ENCODE measurements around the gene MRPL10. TPM values are rescaled to one million over a fixed set of nuclear protein-coding genes. Genes with fewer than 3 reads are reported as not detected.

MRPL10 gene
- total and polyA plus RNA-seq, 11 donors, result 43.8 to 79.2 (median 63.2) TPM

DNA sequence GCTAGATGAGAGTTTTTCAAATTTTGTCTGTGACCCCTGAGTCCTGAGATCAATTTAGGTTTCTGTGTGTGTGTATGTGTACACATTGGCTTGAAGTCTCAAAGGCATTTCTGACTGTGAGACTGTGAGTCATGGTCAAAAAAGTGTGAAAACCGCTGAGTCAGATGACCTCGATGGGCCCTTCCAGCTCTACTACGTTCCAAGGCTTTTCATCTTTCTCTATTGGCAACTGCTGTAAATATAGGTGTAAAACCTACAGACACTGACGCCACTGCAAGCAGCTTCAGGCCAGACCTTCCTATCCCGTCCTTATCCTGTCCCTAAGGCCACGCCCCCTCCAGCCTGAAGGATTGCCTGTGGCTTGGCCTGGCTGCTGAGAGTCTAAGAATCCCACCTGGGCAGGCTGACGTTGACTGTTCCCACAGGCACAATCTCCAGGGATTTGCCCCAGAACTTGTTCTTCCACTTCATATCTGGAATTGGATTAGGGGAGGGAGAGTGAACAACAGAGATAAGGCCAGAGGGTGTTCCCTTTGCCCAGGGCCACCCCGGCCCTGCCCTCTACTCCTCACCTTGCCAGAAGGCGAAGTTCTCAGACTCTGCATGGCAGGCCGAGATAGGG lies 21.0 kb downstream of the MRPL10 start:
- peak in 1 of 4 donors; percentile 31 for ATAC-seq
- peaks cover 0 to 8% (median 2%) of the 10 kb centered on the region in 12 donors for H3K4me1 ChIP-seq

DNA sequence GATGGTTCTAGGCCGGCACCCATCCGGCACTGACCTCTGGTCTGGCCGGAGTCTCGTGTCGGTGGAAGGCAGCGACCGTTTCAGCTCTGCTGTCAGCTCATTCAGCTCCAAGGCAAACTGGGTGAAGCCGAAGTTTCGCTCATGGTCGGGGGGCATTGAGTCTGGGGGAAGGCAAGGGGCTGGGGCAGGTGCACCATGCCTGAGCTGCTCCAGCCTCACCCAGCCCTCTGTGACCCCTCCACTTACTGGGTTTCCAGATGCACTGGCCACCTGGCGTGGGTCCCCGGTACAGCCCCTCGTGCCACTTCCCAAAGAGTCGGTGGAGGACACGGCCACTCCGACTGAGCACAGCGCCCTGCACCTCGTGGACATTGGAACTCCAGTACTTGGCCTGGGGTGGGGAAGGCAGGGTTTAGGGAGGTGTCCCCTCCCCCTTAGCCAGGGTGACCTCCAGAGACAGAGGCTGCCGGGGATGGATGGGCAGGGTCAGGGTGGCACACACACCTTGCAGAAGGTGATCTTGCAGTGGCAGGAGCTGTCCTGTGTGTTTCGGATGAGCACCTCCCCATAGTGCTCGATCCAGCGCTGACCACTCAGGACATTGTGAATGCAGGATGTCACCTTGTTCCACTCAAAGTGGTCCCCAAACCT lies 22.4 kb downstream of the MRPL10 start:
- DNase-seq, result peak in 1 of 5 donors; percentile 4
- Histone ChIP-seq H3K9me3 (no peaks in the 10 kb centered on the region), H3K4me1 (peaks cover 0 to 10% (median 2%) of the 10 kb centered on the region in 12 donors), H3K27ac (no peak overlapping the region), H3K27me3 (no peaks in the 10 kb centered on the region), H3K36me3 (peaks cover 0 to 75% (median 43%) of the 10 kb centered on the region in 9 donors), H3K4me3 (no peak overlapping the region)
- TF ChIP-seq POLR2A (IDR thresholded peaks at IDR 0.05), result no peak
- TF ChIP-seq, protein P1, sequence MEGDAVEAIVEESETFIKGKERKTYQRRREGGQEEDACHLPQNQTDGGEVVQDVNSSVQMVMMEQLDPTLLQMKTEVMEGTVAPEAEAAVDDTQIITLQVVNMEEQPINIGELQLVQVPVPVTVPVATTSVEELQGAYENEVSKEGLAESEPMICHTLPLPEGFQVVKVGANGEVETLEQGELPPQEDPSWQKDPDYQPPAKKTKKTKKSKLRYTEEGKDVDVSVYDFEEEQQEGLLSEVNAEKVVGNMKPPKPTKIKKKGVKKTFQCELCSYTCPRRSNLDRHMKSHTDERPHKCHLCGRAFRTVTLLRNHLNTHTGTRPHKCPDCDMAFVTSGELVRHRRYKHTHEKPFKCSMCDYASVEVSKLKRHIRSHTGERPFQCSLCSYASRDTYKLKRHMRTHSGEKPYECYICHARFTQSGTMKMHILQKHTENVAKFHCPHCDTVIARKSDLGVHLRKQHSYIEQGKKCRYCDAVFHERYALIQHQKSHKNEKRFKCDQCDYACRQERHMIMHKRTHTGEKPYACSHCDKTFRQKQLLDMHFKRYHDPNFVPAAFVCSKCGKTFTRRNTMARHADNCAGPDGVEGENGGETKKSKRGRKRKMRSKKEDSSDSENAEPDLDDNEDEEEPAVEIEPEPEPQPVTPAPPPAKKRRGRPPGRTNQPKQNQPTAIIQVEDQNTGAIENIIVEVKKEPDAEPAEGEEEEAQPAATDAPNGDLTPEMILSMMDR (IDR thresholded peaks at IDR 0.05), result no peak
- intact Hi-C loops (cut with DNase I), result loop anchor here in 3 of 10 donors (10.0 kb wide), 2 partner anchors 144 to 584 kb away; no protein-coding TSS in a partner anchor
- 92 to 96% (median 95%) methylated on average over 15 to 22 of the region's 22 CpGs for WGBS, 4 donors
- ATAC-seq, result no peak

More for the DNA sequence above, 21.0 kb downstream of the MRPL10 start:
- no peaks in the 10 kb centered on the region for H3K9me3 ChIP-seq
- no peak overlapping the region for H3K4me3 ChIP-seq
- no peak overlapping the region for H3K27ac ChIP-seq
- TF ChIP-seq POLR2A (IDR thresholded peaks at IDR 0.05), result no peak
- TF ChIP-seq, protein P1 (IDR thresholded peaks at IDR 0.05), result no peak
- peak in 3 of 5 donors; percentile 3 to 19 (median 15) for DNase-seq
- H3K27me3 ChIP-seq, result no peaks in the 10 kb centered on the region
- H3K36me3 ChIP-seq, result peaks cover 0 to 89% (median 57%) of the 10 kb centered on the region in 9 donors
- 66 to 81% (median 73%) methylated on average over 10 of the region's 10 CpGs for WGBS, 4 donors
- intact Hi-C loops (cut with DNase I), result no loop called here

DNA sequence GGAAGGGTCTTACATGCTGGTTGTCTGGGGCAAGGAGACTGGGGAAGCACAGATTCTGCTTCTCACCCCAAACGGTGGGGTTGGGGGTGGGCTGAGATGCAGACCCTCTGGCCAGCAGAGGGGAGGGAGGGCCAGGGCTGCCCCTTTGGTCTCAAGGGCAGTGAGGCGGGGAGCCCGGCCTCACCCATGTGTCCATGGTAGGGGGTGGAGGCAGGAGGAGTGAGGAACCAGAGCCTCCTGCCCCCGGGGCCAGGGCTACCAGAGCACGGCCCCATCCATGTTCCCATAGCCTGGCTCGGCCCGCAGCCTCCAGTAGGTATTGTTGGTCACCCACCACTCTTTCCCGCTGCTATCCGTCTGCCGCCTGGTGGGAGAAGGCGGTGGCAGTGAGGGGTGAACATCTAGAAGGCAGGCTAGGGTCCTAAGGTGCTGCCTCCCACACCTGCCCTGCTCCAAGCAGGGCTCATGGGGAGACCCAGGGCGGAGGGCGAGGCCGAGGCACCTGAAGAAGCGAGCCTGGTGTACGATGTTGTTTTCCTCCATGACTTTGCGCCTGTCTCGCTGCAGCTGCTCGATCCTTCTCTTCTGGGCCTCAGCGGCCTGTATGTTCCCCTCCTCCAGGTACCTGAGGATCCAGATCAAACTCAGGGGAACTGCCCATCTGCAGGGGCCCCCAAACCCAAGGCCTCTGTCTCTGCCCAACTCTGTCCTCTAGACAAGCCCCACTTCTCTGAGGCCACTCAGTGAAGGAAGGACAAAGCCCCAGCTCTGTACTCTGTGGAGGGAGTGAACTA lies 23.1 kb downstream of the MRPL10 start:
- no peaks in the 10 kb centered on the region for H3K9me3 ChIP-seq
- H3K4me1 ChIP-seq, result peaks cover 0 to 10% (median 2%) of the 10 kb centered on the region in 12 donors
- DNase-seq (peak in 1 of 5 donors; percentile 0), ATAC-seq (no peak)
- peaks cover 0 to 68% (median 37%) of the 10 kb centered on the region in 9 donors for H3K36me3 ChIP-seq
- no peak overlapping the region for H3K4me3 ChIP-seq
- TF ChIP-seq, protein P1 (IDR thresholded peaks at IDR 0.05), result no peak
- TF ChIP-seq POLR2A (IDR thresholded peaks at IDR 0.05), result no peak
- H3K27me3 ChIP-seq, result no peaks in the 10 kb centered on the region
- intact Hi-C loops (cut with DNase I), result loop anchor here in 3 of 10 donors (10.0 kb wide), 2 partner anchors 143 to 583 kb away; no protein-coding TSS in a partner anchor
- 91 to 94% (median 93%) methylated on average over 13 to 20 of the region's 20 CpGs for WGBS, 4 donors
- H3K27ac ChIP-seq, result no peak overlapping the region

All from heart left ventricle (tissue), 16 donors.